GM20000 (cell line): ENCODE results near the gene POC1B.

Experiments
- DNase-seq: peaks from one replicate; pipeline ENCODE4 v3.0.0; 2012; ENCODE audit warnings: low spot score
- CTCF ChIP-seq: IDR thresholded peaks from 2 replicates; pipeline ENCODE4 v1.5.1; 2012; ENCODE audit warnings: mild to moderate bottlenecking, control low read depth; ENCODE audit errors: extremely low read depth, missing control alignments

POC1B gene

GRCh38 chr12:89547101-89547500, 21.3 kb upstream of the POC1B start:
- TF ChIP-seq CTCF = no peak
- no peak for DNase-seq

GRCh38 chr12:89546151-89546550, 20.3 kb upstream of the POC1B start:
- no peak for TF ChIP-seq CTCF
- DNase-seq = no peak

GRCh38 chr12:89544681-89545184, 18.9 kb upstream of the POC1B start:
- DNase-seq = no peak
- TF ChIP-seq CTCF = no peak

GRCh38 chr12:89544022-89544421, 18.2 kb upstream of the POC1B start:
- TF ChIP-seq CTCF = no peak
- DNase-seq = no peak

GRCh38 chr12:89542912-89543592, 17.2 kb upstream of the POC1B start:
- TF ChIP-seq CTCF = peak; percentile 86
- DNase-seq = peak; percentile 61

- TF ChIP-seq CTCF = no peak
- DNase-seq = no peak
Measured at GRCh38 chr12:89542236-89542635, 16.4 kb upstream of the POC1B start.

GRCh38 chr12:89540586-89540985, 14.7 kb upstream of the POC1B start:
- DNase-seq = no peak
- TF ChIP-seq CTCF = no peak
